Measurements from ENCODE around the gene CYB561D1. TPM values are rescaled to one million over a fixed set of nuclear protein-coding genes. Genes with fewer than 3 reads are reported as not detected.
A peak's percentile ranks its signal among the peaks of the same experiment; 100 is the strongest.

Gene CYB561D1
- total and polyA plus RNA-seq, 10 of the 15 experiments (the other 5 are each of a cell fraction or from before 2014, with no cell fraction given) = 0.68 to 9.0 (median 3.3) TPM

DNA sequence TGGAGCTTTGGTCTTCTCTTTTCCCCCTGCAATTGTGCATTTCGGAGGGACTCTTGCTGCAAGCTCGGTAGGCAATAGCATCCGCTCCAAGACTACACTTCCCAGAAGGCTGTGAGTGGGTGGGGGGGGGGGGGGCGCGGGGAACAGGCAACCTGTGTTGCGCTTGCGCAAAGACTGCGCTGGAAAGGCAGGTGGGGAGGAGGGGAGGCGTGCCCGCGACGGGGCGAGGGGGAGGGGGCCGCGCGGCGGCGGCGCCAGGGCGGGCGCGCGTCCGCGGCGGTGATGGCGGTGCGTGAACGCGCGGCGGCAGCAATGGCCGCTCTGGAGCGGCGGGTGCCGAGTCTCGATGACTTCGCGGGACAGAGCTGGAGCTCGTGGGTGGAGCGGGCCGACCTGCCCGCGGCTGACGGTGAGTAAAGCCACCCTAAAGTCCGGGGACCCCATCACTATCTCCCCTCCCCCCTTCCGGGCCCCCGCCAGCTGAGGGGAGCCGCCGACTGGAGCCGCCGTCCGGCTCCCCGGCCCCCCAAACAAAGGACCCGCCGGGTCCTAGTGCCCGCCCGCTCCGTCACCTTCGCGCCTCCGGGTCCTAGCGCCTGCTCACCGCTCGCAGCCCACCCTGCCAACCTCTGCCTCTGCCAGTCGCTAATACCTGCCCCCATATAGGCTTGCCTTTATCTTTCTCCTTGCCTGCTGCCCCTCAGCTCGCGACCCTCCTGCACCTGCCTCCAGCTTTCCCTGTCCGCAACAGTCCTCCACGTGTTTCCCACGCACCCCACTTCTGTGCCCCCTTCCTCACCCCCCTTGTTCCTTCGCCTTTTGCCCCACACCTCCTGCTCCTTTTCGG lies 10.0 kb upstream of the CYB561D1 start, which contains the start of gene ATXN7L2 (continued):
- TF ChIP-seq, protein P1, sequence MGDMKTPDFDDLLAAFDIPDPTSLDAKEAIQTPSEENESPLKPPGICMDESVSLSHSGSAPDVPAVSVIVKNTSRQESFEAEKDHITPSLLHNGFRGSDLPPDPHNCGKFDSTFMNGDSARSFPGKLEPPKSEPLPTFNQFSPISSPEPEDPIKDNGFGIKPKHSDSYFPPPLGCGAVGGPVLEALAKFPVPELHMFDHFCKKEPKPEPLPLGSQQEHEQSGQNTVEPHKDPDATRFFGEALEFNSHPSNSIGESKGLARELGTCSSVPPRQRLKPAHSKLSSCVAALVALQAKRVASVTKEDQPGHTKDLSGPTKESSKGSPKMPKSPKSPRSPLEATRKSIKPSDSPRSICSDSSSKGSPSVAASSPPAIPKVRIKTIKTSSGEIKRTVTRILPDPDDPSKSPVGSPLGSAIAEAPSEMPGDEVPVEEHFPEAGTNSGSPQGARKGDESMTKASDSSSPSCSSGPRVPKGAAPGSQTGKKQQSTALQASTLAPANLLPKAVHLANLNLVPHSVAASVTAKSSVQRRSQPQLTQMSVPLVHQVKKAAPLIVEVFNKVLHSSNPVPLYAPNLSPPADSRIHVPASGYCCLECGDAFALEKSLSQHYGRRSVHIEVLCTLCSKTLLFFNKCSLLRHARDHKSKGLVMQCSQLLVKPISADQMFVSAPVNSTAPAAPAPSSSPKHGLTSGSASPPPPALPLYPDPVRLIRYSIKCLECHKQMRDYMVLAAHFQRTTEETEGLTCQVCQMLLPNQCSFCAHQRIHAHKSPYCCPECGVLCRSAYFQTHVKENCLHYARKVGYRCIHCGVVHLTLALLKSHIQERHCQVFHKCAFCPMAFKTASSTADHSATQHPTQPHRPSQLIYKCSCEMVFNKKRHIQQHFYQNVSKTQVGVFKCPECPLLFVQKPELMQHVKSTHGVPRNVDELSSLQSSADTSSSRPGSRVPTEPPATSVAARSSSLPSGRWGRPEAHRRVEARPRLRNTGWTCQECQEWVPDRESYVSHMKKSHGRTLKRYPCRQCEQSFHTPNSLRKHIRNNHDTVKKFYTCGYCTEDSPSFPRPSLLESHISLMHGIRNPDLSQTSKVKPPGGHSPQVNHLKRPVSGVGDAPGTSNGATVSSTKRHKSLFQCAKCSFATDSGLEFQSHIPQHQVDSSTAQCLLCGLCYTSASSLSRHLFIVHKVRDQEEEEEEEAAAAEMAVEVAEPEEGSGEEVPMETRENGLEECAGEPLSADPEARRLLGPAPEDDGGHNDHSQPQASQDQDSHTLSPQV (IDR thresholded peaks at IDR 0.05) = no peak
- TF ChIP-seq, protein P2, sequence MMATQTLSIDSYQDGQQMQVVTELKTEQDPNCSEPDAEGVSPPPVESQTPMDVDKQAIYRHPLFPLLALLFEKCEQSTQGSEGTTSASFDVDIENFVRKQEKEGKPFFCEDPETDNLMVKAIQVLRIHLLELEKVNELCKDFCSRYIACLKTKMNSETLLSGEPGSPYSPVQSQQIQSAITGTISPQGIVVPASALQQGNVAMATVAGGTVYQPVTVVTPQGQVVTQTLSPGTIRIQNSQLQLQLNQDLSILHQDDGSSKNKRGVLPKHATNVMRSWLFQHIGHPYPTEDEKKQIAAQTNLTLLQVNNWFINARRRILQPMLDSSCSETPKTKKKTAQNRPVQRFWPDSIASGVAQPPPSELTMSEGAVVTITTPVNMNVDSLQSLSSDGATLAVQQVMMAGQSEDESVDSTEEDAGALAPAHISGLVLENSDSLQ (IDR thresholded peaks at IDR 0.05) = peak; percentile 24; the same call in 1 of the 2 replicates
- TF ChIP-seq SP1 (IDR thresholded peaks at IDR 0.05; ENCODE audit: low read depth, low read length) (peak; percentile 96), TCF3 (IDR thresholded peaks at IDR 0.05; ENCODE audit: borderline replicate concordance, insufficient read depth, low read depth, low read length) (0 out of 2 replicates have a peak, but pooled peaks have one; percentile 68), NFYB (IDR thresholded peaks at IDR 0.05; ENCODE audit: insufficient read depth, low read depth, low read length) (no peak), REST (IDR thresholded peaks at IDR 0.05; ENCODE audit: low read depth, low read length) (no peak), SMAD1 (IDR thresholded peaks at IDR 0.05; ENCODE audit: low read depth, partially characterized antibody) (no peak), HDAC2 (IDR thresholded peaks at IDR 0.05) (no peak), CEBPZ (IDR thresholded peaks at IDR 0.05; ENCODE audit: low read depth, low read length) (no peak), RAD21 (IDR thresholded peaks at IDR 0.05; ENCODE audit: insufficient read depth, low read depth, low read length) (no peak)
- TF ChIP-seq, protein P3, sequence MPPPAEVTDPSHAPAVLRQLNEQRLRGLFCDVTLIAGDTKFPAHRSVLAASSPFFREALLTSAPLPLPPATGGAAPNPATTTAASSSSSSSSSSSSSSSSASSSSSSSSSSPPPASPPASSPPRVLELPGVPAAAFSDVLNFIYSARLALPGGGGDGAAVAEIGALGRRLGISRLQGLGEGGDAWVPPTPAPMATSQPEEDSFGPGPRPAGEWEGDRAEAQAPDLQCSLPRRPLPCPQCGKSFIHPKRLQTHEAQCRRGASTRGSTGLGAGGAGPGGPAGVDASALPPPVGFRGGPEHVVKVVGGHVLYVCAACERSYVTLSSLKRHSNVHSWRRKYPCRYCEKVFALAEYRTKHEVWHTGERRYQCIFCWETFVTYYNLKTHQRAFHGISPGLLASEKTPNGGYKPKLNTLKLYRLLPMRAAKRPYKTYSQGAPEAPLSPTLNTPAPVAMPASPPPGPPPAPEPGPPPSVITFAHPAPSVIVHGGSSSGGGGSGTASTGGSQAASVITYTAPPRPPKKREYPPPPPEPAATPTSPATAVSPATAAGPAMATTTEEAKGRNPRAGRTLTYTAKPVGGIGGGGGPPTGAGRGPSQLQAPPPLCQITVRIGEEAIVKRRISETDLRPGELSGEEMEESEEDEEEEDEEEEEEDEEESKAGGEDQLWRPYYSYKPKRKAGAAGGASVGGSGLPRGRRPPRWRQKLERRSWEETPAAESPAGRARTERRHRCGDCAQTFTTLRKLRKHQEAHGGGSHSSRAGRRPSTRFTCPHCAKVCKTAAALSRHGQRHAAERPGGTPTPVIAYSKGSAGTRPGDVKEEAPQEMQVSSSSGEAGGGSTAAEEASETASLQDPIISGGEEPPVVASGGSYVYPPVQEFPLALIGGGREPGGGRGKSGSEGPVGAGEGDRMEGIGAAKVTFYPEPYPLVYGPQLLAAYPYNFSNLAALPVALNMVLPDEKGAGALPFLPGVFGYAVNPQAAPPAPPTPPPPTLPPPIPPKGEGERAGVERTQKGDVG (CRISPR knock-in tag; IDR thresholded peaks at IDR 0.05) = no peak
